ENCODE results near the gene REEP1.

The REEP1 gene

GRCh38 chr2:86274918-86275275, 62.5 kb downstream of the REEP1 start:
- DNase-seq, result peak in 1 of 2 experiments; percentile 11
- TF ChIP-seq GATA1 (IDR thresholded peaks at IDR 0.05; ENCODE audit: low read depth, low read length) (no peak), POLR2A (IDR thresholded peaks at IDR 0.05; ENCODE audit: low read length) (no peak)

GRCh38 chr2:86274265-86274917, 63.0 kb downstream of the REEP1 start:
- DNase-seq, result no peak
- TF ChIP-seq POLR2A (IDR thresholded peaks at IDR 0.05; ENCODE audit: low read length), result no peak
- no peak for TF ChIP-seq GATA1 (IDR thresholded peaks at IDR 0.05; ENCODE audit: low read depth, low read length)

GRCh38 chr2:86272111-86272510, 65.3 kb downstream of the REEP1 start:
- TF ChIP-seq POLR2A (IDR thresholded peaks at IDR 0.05; ENCODE audit: low read length), result no peak
- no peak for TF ChIP-seq GATA1 (IDR thresholded peaks at IDR 0.05; ENCODE audit: low read depth, low read length)

GRCh38 chr2:86271248-86271647, 66.2 kb downstream of the REEP1 start:
- TF ChIP-seq POLR2A (IDR thresholded peaks at IDR 0.05; ENCODE audit: low read length) (no peak), GATA1 (IDR thresholded peaks at IDR 0.05; ENCODE audit: low read depth, low read length) (no peak)
- DNase-seq, result no peak

More at GRCh38 chr2:86272111-86272510, 65.3 kb downstream of the REEP1 start:
- no peak for DNase-seq

- TF ChIP-seq POLR2A (IDR thresholded peaks at IDR 0.05; ENCODE audit: low read length) (no peak), GATA1 (IDR thresholded peaks at IDR 0.05; ENCODE audit: low read depth, low read length) (no peak)
Observed at GRCh38 chr2:86263956-86264355, 73.5 kb downstream of the REEP1 start.

GRCh38 chr2:86260978-86261377, 76.4 kb downstream of the REEP1 start:
- no peak for DNase-seq
- TF ChIP-seq GATA1 (IDR thresholded peaks at IDR 0.05; ENCODE audit: low read depth, low read length) (no peak), POLR2A (IDR thresholded peaks at IDR 0.05; ENCODE audit: low read length) (no peak)

More at GRCh38 chr2:86263956-86264355, 73.5 kb downstream of the REEP1 start:
- no peak for DNase-seq

- DNase-seq, result no peak
- TF ChIP-seq POLR2A (IDR thresholded peaks at IDR 0.05; ENCODE audit: low read length), result no peak
- TF ChIP-seq GATA1 (IDR thresholded peaks at IDR 0.05; ENCODE audit: low read depth, low read length), result no peak
Observed at GRCh38 chr2:86258106-86258505, 79.3 kb downstream of the REEP1 start.

GRCh38 chr2:86256982-86257381, 80.4 kb downstream of the REEP1 start:
- DNase-seq, result no peak
- TF ChIP-seq POLR2A (IDR thresholded peaks at IDR 0.05; ENCODE audit: low read length), result no peak
- no peak for TF ChIP-seq GATA1 (IDR thresholded peaks at IDR 0.05; ENCODE audit: low read depth, low read length)

GRCh38 chr2:86256300-86256699, 81.1 kb downstream of the REEP1 start:
- DNase-seq, result no peak
- no peak for TF ChIP-seq POLR2A (IDR thresholded peaks at IDR 0.05; ENCODE audit: low read length)
- TF ChIP-seq GATA1 (IDR thresholded peaks at IDR 0.05; ENCODE audit: low read depth, low read length), result no peak

GRCh38 chr2:86254576-86255538, 82.6 kb downstream of the REEP1 start:
- no peak for DNase-seq
- TF ChIP-seq POLR2A (IDR thresholded peaks at IDR 0.05; ENCODE audit: low read length), result no peak
- no peak for TF ChIP-seq GATA1 (IDR thresholded peaks at IDR 0.05; ENCODE audit: low read depth, low read length)

- no peak for TF ChIP-seq POLR2A (IDR thresholded peaks at IDR 0.05; ENCODE audit: low read length)
- no peak for TF ChIP-seq GATA1 (IDR thresholded peaks at IDR 0.05; ENCODE audit: low read depth, low read length)
- DNase-seq, result no peak
Observed at GRCh38 chr2:86253424-86253823, 84.0 kb downstream of the REEP1 start.

GRCh38 chr2:86251840-86252266, 85.6 kb downstream of the REEP1 start:
- no peak for DNase-seq

GRCh38 chr2:86249579-86250391, 87.6 kb downstream of the REEP1 start:
- DNase-seq, result no peak

More at GRCh38 chr2:86251840-86252266, 85.6 kb downstream of the REEP1 start:
- TF ChIP-seq GATA1 (IDR thresholded peaks at IDR 0.05; ENCODE audit: low read depth, low read length) (no peak), POLR2A (IDR thresholded peaks at IDR 0.05; ENCODE audit: low read length) (no peak)

More at GRCh38 chr2:86249579-86250391, 87.6 kb downstream of the REEP1 start:
- TF ChIP-seq POLR2A (IDR thresholded peaks at IDR 0.05; ENCODE audit: low read length) (no peak), GATA1 (IDR thresholded peaks at IDR 0.05; ENCODE audit: low read depth, low read length) (no peak)
